Ishikawa (cell line): ENCODE measurements around the gene HOXB5.
A peak's percentile ranks its signal among the peaks of the same experiment; 100 is the strongest.

Experiments
- CEBPB ChIP-seq: IDR thresholded peaks from 2 replicates; pipeline ENCODE4 v1.6.1; 2012
- CREB1 ChIP-seq: IDR thresholded peaks from 2 replicates; pipeline ENCODE4 v1.6.1; 2012; ENCODE audit warnings: low read depth
- EGR1 ChIP-seq: IDR thresholded peaks from 2 replicates; pipeline ENCODE4 v1.6.1; 2012
- EP300 ChIP-seq: IDR thresholded peaks from 2 replicates; pipeline ENCODE4 v1.6.1; 2012; ENCODE audit warnings: borderline replicate concordance
- FOXM1 ChIP-seq: IDR thresholded peaks from 2 replicates; pipeline ENCODE4 v1.6.1; 2012; ENCODE audit warnings: low read depth, borderline replicate concordance
- NFIC ChIP-seq: IDR thresholded peaks from 2 replicates; pipeline ENCODE4 v1.6.1; 2012
- RAD21 ChIP-seq: IDR thresholded peaks from 2 replicates; pipeline ENCODE4 v1.6.1; 2012; ENCODE audit warnings: low read depth
- TAF1 ChIP-seq: IDR thresholded peaks from 2 replicates; pipeline ENCODE4 v1.6.1; 2012; ENCODE audit warnings: low read depth, mild to moderate bottlenecking
- TCF12 ChIP-seq: IDR thresholded peaks from 2 replicates; pipeline ENCODE4 v1.6.1; 2012; ENCODE audit warnings: low read depth
- TEAD4 ChIP-seq: IDR thresholded peaks from 2 replicates; pipeline ENCODE4 v1.6.1; 2012
- YY1 ChIP-seq: IDR thresholded peaks from 2 replicates; pipeline ENCODE4 v1.6.1; 2012; ENCODE audit warnings: low read depth
- ZBTB7A ChIP-seq: IDR thresholded peaks from 2 replicates; pipeline ENCODE4 v1.6.1; 2012; ENCODE audit warnings: low read depth
- TF ChIP-seq, protein P1 (sequence below): IDR thresholded peaks from 2 replicates; pipeline ENCODE4 v1.6.1; 2012
- TF ChIP-seq, protein P2 (sequence below): IDR thresholded peaks from 2 replicates; pipeline ENCODE4 v1.6.1; 2012
- TF ChIP-seq, protein P3 (sequence below): IDR thresholded peaks from 2 replicates; pipeline ENCODE4 v1.6.1; 2012; ENCODE audit warnings: low read depth, mild to moderate bottlenecking

The HOXB5 gene

DNA sequence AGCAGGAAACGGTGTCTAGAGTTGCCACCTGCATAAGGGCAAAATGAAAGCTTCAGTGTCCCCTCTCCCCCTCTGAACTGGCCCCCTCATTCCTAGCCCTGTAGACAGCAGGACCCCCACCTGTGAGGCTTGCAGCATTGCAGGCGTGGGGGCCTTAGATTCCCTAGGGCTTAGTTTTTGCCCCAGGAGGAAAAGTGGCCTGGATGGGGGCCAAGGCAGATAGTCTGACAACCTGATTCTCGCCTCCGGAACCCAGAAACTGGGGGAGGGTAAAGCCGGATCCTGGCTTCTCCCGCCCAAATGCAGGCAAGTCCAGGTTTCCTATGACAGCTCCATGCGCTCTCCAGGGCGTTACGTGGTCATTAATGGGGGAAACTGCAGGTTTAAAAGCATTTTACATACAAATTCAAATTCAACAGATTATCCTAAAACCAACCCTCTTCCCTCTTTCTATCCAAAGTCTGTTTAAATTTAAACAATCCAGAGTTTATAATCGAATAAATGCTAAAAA is 11.9 kb upstream of the HOXB5 start:
- TF ChIP-seq TEAD4 (peak; percentile 43; the same call in 1 of the 2 replicates), RAD21 (no peak), FOXM1 (peak; percentile 26; the same call in 1 of the 2 replicates), EP300 (peak; percentile 77), NFIC (peak; percentile 77), CREB1 (no peak), CEBPB (no peak), ZBTB7A (0 out of 2 replicates have a peak, but pooled peaks have one; percentile 19), EGR1 (no peak), TAF1 (no peak; the same call in 1 of the 2 replicates), TCF12 (peak; percentile 74), YY1 (no peak)
- TF ChIP-seq, protein P1, sequence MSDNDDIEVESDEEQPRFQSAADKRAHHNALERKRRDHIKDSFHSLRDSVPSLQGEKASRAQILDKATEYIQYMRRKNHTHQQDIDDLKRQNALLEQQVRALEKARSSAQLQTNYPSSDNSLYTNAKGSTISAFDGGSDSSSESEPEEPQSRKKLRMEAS, result peak; percentile 49; the same call in 1 of the 2 replicates
- TF ChIP-seq, protein P2, sequence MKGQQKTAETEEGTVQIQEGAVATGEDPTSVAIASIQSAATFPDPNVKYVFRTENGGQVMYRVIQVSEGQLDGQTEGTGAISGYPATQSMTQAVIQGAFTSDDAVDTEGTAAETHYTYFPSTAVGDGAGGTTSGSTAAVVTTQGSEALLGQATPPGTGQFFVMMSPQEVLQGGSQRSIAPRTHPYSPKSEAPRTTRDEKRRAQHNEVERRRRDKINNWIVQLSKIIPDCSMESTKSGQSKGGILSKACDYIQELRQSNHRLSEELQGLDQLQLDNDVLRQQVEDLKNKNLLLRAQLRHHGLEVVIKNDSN, result no peak
- TF ChIP-seq, protein P3, sequence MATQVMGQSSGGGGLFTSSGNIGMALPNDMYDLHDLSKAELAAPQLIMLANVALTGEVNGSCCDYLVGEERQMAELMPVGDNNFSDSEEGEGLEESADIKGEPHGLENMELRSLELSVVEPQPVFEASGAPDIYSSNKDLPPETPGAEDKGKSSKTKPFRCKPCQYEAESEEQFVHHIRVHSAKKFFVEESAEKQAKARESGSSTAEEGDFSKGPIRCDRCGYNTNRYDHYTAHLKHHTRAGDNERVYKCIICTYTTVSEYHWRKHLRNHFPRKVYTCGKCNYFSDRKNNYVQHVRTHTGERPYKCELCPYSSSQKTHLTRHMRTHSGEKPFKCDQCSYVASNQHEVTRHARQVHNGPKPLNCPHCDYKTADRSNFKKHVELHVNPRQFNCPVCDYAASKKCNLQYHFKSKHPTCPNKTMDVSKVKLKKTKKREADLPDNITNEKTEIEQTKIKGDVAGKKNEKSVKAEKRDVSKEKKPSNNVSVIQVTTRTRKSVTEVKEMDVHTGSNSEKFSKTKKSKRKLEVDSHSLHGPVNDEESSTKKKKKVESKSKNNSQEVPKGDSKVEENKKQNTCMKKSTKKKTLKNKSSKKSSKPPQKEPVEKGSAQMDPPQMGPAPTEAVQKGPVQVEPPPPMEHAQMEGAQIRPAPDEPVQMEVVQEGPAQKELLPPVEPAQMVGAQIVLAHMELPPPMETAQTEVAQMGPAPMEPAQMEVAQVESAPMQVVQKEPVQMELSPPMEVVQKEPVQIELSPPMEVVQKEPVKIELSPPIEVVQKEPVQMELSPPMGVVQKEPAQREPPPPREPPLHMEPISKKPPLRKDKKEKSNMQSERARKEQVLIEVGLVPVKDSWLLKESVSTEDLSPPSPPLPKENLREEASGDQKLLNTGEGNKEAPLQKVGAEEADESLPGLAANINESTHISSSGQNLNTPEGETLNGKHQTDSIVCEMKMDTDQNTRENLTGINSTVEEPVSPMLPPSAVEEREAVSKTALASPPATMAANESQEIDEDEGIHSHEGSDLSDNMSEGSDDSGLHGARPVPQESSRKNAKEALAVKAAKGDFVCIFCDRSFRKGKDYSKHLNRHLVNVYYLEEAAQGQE, result no peak

DNA sequence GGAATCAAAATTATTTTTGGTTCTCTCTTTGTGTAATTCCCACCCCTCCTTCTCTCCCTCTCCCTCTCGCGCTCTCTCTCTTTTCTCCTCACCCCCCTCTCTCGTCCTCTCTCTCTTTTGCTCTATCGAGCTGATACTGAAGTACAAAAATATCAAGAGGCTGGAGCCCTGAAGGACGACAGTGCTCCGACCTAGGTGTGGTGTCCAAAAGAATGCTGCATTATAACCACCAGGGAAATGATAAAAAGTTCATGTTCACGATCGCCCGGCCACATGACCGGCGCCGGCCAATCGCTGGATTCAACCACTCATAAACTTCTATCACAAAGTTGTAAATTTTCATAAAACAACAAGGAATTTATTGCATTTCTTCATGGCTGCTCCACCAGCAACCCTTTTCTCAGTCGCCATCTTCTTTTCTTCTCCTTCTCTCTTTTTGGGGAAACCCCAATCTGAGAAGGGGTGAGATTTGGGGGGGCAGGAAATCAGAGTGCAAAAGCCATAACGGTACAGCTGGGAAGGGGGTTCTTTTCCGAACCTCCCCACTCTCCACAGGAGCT is 11.3 kb upstream of the HOXB5 start, which contains the start of gene HOXB6:
HOXB6 (minus strand) TSS at position 217 of the 560 bp plus-strand sequence. CDS start 6,836 bp downstream, outside the sequence.
- no peak for TF ChIP-seq TCF12
- no peak for TF ChIP-seq CREB1
- no peak for TF ChIP-seq CEBPB
- TF ChIP-seq, protein P2, result peak; percentile 86
- TF ChIP-seq YY1, result 0 out of 2 replicates have a peak, but pooled peaks have one; percentile 13
- TF ChIP-seq EP300, result no peak

DNA sequence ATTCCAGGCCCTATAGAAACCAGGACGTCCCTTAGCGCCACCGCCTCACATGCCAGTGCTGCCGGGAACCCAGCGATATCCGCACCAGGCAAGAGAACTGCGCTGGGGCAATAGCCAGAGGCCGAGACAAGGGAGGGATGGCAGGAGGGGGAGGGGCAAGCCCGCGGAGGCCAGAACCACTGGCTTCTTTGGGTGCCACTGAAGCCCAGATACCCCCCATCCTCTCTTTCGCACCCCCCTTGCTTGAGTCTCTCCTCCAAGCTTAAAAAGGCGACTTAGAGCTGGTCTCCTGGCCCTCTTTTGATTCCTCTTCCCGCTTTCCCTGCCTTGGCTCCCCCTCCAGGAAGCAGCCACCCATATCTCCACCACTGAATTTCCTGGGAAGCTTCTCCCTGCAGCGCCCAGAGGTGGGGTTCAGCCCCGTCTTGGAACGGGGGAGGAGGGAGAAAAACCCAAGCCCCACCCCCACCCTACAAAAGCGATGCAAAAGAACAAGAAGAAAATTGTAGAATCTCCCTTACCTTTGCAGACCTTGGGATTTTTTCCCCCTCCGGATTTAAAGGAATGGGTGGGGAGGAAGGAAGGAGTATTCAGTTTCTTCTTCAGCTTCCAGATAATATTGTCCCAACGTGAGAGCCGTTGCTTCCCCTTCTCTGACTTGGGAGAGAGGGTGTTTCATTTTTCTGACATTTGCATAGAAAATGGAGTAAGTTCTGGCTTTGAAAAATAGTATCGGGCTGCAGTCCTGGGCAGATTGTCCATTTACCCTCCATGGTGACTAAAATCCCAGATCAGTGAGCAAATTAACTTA is 10.6 kb upstream of the HOXB5 start:
- TF ChIP-seq EP300 (peak; percentile 24; the same call in 1 of the 2 replicates), CEBPB (no peak), TAF1 (peak; percentile 41; the same call in 1 of the 2 replicates), TCF12 (peak; percentile 52)
- TF ChIP-seq, protein P2, result no peak

DNA sequence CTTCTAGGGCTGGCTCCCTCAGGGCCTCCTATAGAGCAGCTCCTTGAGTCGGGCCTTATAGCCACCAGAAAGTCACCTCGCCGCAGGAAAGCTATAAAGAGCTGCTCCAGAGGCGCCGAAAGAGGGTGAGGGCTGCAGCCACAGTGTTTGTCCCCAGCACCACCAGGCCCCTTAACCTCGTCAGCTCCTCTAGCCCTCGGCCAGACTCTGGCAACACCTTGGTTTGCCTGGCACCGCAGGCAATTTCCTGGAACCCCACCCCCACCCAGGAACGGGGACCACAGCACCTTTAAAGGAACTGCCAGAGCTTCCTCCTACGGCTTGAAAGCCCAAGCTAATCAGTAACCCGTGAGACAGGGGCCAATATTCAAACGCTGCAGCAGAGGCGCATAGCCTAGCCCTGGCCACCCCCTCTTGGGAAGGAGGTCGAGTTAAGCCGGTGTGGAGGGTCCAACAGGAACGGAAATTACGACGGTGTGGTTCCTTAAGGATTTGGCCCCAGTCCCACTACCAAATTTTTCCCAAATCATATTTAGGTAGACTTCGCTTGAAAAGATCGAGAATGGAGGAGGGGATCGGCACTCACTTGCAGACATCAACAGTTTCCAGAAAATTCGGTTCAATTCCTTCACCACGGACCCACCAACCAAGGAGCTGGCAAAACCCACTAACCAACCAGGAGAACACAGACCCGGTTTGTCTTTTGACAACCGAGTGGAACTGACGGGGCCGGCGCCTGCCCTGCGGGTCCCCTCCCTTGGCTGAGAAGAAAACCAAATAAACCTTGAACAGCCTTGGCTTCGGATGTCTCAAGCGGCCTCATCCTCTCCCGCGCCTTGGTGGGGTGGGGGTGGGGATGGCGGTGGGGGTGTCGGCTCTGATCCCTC is 8.2 kb upstream of the HOXB5 start:
- TF ChIP-seq ZBTB7A, result no peak
- TF ChIP-seq, protein P1, result no peak
- no peak for TF ChIP-seq TAF1
- TF ChIP-seq, protein P2, result no peak
- TF ChIP-seq, protein P3, result no peak
- no peak for TF ChIP-seq NFIC
- TF ChIP-seq FOXM1, result no peak
- TF ChIP-seq TCF12, result no peak
- TF ChIP-seq EGR1, result no peak
- TF ChIP-seq EP300, result no peak
- TF ChIP-seq TEAD4, result no peak
- TF ChIP-seq YY1, result no peak
- no peak for TF ChIP-seq RAD21
